Mammary epithelial cell (primary cell): ENCODE measurements around the gene CRISP2.

Experiments
- EZH2 ChIP-seq: IDR thresholded peaks from 2 replicates; pipeline ENCODE4 v1.6.1; 2012; ENCODE audit warnings: low read length, inconsistent platforms, borderline replicate concordance
- TF ChIP-seq, protein P1 (sequence below), 2 donors: IDR thresholded peaks in 1 of 2; conservative IDR thresholded peaks in 1 of 2; 2 replicates each; pipeline ENCODE4 v1.5.1; 2011 to 2012; ENCODE audit warnings: inconsistent platforms in 2 of 2, low read length in 2 of 2, mild to moderate bottlenecking in 2 of 2, control low read depth in 1 of 2, low read depth in 1 of 2; ENCODE audit not compliant: insufficient read depth in 1 of 2; ENCODE audit errors: extremely low read depth in 1 of 2

DNA sequence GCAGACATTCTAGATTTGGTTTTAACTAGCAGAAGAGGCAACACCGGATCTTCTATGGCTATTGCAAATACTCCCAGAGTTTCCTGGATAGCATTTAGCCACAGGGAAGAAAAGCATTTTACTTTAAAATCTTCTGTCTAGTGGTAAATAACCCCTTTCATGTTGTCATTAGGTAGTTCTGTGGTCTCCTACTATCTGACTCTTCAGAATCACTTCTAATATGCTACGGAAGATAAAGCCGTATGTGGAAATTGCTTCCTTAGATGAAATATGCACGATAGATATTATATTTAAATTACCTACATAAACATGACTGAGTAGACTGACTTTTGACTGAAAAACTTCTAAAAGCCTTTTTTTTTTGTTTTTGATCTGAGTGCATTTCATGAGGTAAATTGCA is 30.1 kb upstream of the CRISP2 start:
- TF ChIP-seq, protein P1, sequence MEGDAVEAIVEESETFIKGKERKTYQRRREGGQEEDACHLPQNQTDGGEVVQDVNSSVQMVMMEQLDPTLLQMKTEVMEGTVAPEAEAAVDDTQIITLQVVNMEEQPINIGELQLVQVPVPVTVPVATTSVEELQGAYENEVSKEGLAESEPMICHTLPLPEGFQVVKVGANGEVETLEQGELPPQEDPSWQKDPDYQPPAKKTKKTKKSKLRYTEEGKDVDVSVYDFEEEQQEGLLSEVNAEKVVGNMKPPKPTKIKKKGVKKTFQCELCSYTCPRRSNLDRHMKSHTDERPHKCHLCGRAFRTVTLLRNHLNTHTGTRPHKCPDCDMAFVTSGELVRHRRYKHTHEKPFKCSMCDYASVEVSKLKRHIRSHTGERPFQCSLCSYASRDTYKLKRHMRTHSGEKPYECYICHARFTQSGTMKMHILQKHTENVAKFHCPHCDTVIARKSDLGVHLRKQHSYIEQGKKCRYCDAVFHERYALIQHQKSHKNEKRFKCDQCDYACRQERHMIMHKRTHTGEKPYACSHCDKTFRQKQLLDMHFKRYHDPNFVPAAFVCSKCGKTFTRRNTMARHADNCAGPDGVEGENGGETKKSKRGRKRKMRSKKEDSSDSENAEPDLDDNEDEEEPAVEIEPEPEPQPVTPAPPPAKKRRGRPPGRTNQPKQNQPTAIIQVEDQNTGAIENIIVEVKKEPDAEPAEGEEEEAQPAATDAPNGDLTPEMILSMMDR (conservative IDR thresholded peaks at IDR 0.05 in 1 of 2, IDR thresholded peaks at IDR 0.05 in 1 of 2; ENCODE audit: extremely low read depth in 1 of 2, insufficient read depth in 1 of 2, low read depth in 1 of 2, low read length in 2 of 2): no peak
- no peak for TF ChIP-seq EZH2
